Activated CD8-positive, alpha-beta memory T cell treated with anti-CD3 and anti-CD28 coated beads for 36 hours (primary cell): ENCODE data around the gene RCSD1. TPM values are rescaled to one million over a fixed set of nuclear protein-coding genes. Genes with fewer than 3 reads are reported as not detected.
"Not testable (repeated sequence)": the region's sequence is repeated elsewhere in the genome, so short reads cannot be mapped to it uniquely, and the experiment has no call there.

ENCODE experiments used
- CTCF ChIA-PET: fragments of 350-600 bp; sonication (Branson Sonifier 250); formaldehyde crosslinking; loops from one replicate; lab custom pipeline; 2021; ENCODE audit warnings: antibody characterized with exemption; lab: Charles Lee
- POLR2A ChIA-PET: fragments of 350-600 bp; sonication (Branson Sonifier 250); formaldehyde crosslinking; loops from one replicate; lab custom pipeline; 2021; ENCODE audit warnings: antibody characterized with exemption; lab: Charles Lee
- total RNA-seq, 2 experiments: library from RNA; stranded (reverse); gene quantifications; one replicate each; pipeline ENCODE4 v1.2.3, GENCODE V29; 2021

Gene RCSD1, protein sequence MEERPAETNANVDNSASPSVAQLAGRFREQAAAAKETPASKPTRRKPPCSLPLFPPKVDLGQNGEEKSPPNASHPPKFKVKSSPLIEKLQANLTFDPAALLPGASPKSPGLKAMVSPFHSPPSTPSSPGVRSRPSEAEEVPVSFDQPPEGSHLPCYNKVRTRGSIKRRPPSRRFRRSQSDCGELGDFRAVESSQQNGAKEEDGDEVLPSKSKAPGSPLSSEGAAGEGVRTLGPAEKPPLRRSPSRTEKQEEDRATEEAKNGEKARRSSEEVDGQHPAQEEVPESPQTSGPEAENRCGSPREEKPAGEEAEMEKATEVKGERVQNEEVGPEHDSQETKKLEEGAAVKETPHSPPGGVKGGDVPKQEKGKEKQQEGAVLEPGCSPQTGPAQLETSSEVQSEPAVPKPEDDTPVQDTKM
- total RNA-seq: 10 to 100 TPM; 44.1 to 46.7 TPM

DNA sequence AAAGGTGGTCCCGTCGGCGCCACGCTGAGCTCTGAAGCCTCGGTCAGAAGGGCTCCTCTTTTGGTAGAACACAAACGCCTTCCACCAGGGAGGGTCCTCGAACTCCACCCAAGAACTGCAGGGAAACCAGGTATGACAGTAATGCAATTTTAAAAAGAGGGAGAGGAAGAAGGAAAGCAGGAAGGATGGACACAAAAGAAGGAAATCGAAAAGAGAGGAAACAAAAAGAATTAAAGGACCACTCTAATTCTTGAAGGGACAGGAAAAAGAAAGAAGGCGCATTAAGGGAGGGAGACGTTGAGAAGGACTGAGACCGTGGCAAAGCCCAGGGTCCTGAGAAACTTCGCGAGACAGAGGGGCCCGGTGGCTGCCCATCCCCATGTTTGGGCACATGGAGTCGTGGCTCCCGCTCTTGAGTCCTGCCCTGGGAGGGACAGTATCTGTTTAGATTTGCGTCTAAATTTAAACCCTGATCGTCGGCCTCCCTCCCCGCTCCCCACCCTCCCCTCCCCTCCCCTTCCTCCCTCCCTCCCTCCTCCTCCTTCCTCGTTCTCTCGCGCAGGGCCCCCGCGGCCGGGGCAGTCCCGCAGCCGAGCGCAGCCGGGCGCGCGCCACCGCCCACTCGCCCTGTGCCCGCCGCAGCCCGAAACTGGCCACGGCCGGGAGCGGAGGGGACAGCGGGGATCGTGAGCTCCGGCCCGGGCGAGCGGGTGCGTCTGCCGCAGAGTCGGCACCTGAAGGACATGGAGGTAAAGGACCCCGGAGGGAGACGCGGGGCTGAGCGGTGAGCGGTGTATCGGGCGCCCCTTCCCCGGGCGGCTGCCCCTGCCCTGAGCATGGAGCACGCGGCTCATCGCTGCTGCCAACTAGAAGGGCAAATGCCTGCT is at the start of gene RCSD1:
RCSD1 (plus strand) TSS at position 552 of the 887 bp plus-strand sequence; CDS start at position 744, 192 bp downstream.
- POLR2A ChIA-PET: interaction anchor here (1.2 kb wide), 1 partner anchor 12 kb away, joined by 3 read pairs; no protein-coding TSS in a partner anchor

DNA sequence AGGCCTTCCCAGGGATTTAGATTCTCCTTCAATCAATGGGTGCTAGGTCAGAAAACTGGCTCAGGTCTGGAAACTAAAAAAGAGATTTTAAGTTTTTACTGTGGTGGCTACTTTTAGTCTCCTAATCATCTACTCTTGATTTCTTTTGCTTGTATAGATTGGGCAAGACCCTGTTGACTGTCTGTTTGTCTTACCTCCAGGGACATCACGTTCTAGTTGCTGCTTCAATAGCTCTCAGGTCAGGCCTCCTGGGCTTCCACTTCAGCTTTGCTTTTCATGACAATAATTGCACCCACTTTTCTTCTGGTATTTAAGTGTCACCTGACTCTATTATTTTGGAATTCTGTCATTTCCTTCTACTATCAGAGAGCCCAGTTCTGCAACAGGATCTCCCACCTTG is 48.0 kb upstream of the RCSD1 start:
- ChIA-PET POLR2A (no interaction called here), CTCF (no interaction called here)

More for the DNA sequence above, at the start of gene RCSD1:
- CTCF ChIA-PET: interaction anchor here (1.0 to 1.3 kb wide), 4 partner anchors 17 to 87 kb away, joined by 3 to 6 read pairs (median 4); no protein-coding TSS in a partner anchor

DNA sequence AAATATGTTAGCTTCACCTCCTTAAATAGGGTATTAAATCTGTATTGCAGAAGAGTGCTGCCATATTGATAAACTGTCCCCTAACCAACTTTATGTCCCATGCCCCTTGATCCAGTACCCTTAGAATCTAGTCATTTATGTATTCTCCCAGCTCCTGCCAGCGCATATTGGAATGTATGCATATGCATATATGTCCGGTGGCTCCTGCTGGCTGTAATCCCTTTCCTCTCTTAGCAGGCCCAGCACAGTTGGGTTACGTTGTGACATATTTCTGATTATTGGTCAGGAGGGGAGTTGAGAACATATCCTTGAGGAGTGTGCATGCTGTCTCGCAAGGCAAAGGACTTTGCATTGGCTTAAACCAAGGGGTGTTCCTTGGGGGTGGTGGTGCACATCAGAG is 47.3 kb upstream of the RCSD1 start:
- CTCF ChIA-PET: no interaction called here
- POLR2A ChIA-PET: no interaction called here

DNA sequence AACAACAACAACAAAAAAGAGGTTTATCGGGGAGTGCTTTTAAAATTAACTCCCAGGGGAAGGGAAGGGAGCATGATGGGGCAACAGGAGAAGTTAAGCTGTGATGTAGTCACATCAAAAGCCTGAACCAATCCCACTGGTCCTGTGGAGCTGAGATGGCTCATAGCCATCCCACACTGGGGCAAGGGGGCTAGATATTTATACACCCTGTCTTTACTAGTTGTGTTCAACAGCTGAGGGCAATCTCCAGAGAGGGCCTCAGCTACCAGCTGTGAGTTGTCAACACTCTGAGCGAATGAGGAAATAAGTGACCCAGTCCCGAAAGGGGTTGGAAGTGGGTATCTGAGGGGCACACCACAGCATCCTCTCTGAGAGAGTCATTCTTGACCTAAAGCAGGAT is 45.5 kb upstream of the RCSD1 start:
- POLR2A ChIA-PET: no interaction called here
- CTCF ChIA-PET: no interaction called here

DNA sequence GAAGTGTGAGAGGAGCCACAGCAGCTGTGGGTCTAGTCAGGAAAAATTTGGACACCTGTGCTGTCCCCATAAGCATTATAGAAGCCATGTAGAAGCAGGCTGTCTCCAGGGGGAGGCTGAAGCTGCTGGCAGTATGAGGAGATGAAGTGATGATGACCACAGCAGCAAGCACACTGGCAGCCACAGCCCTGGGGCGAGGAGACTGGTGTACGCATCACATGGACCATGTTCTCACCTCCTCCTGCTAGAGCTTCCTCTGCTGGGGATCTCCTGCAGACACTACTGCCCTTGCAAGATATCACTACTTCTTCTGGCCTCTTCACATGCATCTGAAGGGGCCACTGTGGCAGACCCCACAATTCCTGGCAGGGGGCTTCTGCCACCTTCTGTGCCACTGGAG is 42.7 kb upstream of the RCSD1 start:
- POLR2A ChIA-PET: no interaction called here
- CTCF ChIA-PET: no interaction called here

DNA sequence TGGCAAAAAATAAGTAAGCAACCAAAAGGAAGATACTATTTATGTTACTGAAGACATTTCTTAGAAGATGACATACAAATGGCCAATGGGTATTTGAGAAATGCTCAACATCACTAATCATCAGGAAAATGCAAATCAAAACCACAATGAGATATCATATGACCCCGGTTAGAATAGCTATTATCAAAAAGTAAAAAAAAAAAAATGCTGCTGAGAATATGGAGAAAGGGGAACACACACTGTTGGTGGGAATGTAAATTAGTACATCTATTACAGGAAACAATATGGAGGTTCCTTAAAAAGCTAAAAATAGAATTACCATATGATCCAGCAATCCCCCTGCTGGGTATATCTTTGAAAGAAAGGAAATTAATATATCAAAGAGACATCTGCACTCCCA is 42.2 kb upstream of the RCSD1 start:
- ChIA-PET CTCF (no interaction called here), POLR2A (no interaction called here)

DNA sequence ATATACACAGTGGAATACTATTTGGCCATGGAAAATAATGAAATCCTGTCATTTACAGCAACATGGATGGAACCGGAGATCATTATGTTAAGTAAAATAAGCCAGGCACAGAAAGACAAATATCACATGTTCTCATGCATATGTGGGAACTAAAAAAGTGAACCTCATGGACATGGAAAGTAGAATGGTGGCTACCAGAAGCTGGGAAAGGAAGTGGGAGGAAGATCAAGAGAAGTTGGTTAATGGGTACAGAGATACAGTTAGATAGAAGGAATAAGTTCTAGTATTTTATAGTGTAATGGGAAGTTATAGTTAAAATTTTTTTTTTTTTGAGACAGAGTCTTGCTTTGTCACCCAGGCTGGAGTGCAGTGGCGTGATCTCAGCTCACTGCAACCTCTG is 41.7 kb upstream of the RCSD1 start:
- POLR2A ChIA-PET: no interaction called here
- CTCF ChIA-PET: interaction anchor here (1.4 kb wide), 1 partner anchor 12 kb away, joined by 4 read pairs; no protein-coding TSS in a partner anchor

DNA sequence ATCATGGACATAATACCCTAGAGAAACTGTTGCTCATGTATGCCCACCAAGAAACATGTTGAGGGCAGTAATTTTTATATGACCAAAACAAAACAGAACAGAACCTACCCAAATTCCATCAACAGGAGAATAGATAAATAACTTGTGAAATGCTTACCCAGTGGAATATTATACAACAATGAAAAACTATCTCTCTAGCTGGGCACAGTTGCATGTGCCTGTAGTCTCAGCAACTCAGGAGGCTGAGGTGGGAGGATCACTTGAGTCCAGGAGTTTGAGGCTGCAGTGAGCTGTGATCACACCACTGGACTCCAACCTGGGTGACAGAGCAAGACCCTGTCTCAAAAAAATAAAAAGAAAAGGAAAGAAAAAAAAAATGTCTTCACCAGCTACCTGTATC is 37.6 kb upstream of the RCSD1 start:
- ChIA-PET POLR2A (no interaction called here), CTCF (no interaction called here)

DNA sequence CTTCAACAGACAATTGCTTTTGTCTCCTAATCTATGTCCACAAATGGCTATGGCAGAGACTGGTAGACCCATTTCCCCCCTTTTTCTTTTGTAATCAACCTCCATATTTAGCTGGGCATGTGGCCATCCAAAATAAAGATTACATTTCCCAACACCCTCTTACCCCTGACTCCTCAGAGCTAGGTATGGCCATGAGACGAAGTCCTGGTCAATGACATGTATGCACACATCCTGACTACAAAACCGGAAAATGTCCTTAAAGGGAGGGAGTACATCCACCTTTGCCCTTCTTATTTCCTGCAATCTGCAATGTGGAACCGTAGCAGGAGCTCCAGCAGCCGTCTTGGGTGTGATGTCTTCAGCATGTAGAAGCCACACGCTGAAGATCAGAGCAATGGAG is 36.2 kb upstream of the RCSD1 start:
- CTCF ChIA-PET: interaction anchor here (2.7 kb wide), 1 partner anchor 94 kb away, joined by 11 read pairs; no protein-coding TSS in a partner anchor
- POLR2A ChIA-PET: no interaction called here

DNA sequence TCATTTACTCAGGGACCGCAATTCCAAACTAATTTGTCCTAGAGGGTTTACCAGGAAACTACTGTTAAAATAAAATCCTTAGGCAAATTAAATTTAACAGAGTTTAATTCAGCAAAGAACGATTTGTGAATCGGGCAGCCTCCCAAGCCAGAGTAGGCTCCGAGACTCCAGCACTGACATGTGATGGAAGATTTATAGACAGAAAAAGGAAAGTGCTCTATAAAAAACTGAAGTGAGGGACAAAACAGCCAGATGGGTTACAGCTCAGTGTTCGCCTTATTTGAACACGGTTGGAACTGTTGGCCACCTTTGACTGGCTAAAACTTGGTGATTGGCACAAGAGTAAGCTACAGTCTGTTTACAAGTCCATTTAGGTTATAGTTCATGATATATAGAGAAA is 35.2 kb upstream of the RCSD1 start:
- ChIA-PET POLR2A (no interaction called here), CTCF (interaction anchor here (1.2 to 2.7 kb wide), 2 partner anchors 15 to 93 kb away, joined by 3 to 11 read pairs; no protein-coding TSS in a partner anchor)

DNA sequence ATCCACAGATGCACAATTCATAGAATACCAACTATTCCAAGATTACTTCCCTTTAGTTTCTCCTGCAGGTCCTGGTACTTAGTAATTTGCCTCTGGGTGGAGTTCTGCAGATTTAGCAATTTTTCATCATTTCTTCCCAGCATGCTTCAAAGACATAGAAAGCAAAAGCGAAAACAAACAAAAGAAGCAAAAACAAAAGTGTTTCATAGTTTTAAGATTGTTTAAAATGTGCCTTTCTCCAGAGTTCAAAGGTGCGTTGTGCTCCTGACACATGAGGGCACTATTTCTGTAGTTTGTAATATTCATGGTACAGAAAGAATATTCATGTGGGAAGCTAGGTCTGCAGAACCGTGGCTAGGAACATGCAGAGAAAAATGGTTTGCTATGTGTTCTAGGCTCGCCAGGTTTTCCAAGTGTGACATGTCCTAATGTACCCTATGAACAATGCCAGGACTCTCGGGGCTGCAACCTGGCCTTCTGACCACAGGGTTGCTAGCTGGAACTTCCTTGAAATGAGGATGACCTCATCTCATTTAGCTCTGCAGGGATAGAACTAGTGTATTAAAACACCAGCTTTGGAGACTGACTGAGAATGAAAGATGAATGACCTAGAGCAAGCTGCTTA is 30.0 kb upstream of the RCSD1 start:
- ChIA-PET POLR2A (interaction anchor here (0.6 to 1.2 kb wide), 3 partner anchors 28 to 88 kb away, joined by 3 to 4 read pairs (median 3); no protein-coding TSS in a partner anchor), CTCF (interaction anchor here (0.6 to 2.3 kb wide), 21 partner anchors 9 to 547 kb away, joined by 3 to 50 read pairs (median 4); partner anchors contain the start of gene RCSD1)

DNA sequence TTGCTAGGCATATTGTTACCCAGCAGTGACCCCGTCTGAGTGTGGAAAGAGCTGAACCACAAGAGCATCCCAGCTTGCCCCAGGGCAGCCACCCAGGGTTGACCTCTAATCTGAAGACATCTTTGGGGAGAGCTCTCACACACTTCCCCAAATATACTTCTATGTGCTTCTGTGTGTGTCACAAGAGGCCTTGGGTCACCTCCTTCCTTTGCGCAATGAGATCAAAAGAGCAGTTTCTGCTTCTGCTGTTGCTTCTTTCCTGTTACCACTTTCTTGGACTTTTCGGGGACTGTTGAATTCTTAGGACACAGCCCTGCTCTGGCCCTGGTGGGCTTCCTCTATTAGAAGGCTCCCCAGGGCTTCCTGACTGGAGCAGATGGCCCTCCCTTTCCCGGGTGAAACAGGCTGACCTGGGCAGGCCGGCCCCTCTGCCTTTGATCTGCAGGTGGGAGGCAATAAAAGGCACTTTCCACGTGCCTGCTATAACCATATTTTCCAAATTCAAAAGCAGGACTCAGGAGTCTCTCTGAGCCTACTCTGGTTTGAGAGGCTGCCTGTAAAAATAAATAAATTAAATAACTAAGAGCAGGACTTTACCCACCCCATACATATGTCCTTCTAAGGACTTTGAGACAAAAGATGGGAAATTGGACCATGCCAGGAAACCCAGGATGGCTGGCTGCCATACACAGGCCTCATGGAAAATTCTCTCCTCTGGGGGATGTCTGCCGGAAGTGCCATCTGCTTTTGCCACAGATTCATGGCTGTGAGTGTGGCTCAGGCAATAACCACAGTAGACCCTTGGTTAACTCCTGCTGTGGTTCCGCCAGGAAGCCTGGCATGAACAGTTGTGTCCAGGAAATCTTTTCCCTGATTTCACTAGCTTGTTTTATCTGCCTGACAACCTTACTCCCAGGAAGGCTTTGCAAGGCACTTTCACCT is 28.3 kb upstream of the RCSD1 start:
- POLR2A ChIA-PET: no interaction called here
- CTCF ChIA-PET: interaction anchor here (0.7 to 2.3 kb wide), 6 partner anchors 16 to 115 kb away, joined by 3 to 50 read pairs (median 8); partner anchors contain the start of gene RCSD1

DNA sequence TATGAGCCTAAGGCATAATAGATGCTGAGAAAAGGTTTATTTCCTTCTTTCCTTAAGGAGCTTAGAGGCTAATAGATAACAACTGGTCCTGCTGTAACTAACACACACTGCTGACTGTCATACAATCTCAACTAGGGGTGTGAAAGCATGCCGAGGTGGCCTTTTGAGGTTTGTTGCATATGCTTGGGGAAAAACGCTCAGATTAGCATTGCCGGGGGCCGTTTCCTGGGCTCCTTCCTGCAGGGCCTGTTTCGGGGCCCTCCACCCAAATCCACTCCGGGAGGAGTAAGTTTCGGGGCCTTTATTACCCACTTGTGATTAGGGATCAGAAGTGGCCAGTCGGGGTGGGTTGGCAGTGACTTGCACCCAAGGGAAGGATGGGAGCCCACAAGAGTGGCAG is 27.2 kb upstream of the RCSD1 start:
- ChIA-PET CTCF (interaction anchor here (1.0 kb wide), 1 partner anchor 85 kb away, joined by 3 read pairs; no protein-coding TSS in a partner anchor), POLR2A (no interaction called here)

DNA sequence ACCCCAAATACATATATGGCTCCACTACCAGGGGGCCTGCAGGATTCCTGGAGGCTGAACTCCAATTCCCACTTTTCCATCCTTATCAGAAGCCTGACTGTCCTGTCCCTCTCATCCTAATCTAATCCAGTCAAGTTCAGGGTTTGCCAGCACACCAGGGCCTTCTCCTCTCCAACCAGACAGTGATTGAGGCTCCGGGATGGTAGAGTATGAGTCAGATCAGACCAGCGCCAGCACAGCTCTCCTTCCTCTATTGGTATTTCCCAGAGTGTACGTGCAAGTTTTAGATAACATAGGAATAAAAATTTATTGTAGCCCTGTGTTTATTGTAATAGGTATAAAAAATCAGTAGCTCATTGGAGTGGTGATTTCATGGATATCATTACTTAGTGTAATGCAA is 24.5 kb upstream of the RCSD1 start:
- CTCF ChIA-PET: no interaction called here

DNA sequence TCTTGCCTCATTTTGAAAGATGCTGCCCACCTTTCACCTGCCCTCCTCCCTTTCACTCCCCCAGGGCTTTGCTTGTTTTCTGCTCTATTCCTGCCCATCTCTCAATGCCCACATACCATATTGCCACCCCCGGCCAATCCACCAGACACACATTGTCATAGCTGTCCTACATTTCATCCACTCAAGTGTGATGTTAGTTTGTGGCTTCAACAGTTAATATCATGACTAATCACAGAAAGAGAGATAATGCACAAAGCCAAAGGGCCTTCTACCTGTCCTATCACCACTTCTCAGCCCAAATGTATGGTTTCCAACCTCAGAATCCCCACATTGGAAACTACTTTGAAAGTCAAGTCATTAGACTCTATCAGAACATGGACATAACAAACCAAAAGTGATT is 18.0 kb upstream of the RCSD1 start:
- CTCF ChIA-PET: no interaction called here
- POLR2A ChIA-PET: no interaction called here

More for the DNA sequence above, 24.5 kb upstream of the RCSD1 start:
- POLR2A ChIA-PET: no interaction called here

DNA sequence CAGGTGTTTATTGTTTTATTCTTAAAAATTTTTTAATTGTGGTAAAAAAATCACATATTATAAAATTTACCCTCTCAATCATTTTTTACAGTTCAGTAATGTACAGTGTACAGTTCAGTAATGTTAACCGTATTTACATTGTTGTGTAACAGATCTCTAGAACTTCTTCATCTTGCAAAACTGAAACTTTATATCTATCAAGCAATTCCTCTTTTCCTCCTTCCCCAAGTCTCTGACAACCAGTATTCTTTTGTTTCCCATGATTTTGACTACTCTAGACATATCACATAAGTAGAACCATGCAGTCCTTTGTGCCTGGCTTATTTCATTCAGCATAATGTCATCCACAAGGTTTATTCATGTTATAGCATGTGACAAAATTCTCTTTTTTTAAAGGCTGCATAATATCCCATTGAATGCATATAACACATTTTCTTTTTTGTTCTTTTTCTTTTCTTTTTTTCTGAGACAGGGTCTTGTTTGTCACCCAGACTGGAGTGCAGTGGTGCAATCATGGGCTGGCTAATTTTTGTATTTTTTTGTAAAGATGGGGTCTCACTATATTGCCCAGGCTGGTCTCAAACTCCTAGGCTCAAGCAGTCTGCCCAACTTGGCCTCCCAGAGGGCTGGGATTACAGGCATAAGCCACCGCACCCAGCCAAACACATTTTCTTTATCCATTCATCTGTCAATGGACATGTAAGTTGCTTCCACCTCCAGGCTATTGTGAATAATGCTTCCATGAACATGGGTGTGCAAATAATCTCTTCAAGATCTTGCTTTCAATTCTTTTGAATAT is 17.2 kb upstream of the RCSD1 start:
- ChIA-PET CTCF (no interaction called here), POLR2A (no interaction called here)

DNA sequence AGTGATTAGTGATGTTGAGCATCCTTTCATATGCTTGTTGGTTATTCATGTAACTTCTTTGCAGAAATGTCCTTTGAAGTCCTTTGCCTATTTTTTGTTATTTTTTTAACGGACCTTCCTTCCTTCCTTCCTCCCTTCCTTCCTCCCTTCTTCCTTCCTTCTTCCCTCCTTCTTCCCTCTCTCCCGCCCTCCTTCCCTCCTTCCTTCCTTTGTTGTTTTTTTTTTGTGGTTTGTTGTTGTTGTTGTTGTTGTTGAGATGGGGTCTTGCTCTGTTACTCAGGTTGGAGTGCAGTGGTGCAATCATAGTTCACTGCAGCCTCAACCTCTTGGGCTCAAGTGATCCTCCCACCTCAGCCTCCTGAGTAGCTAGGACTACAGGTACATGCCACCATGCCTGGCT is 16.0 kb upstream of the RCSD1 start:
- CTCF ChIA-PET: interaction anchor here (3.2 kb wide), 1 partner anchor 74 kb away, joined by 10 read pairs; no protein-coding TSS in a partner anchor
- POLR2A ChIA-PET: not testable (repeated sequence)
